ENCODE results near the gene ABHD16A.

DNA sequence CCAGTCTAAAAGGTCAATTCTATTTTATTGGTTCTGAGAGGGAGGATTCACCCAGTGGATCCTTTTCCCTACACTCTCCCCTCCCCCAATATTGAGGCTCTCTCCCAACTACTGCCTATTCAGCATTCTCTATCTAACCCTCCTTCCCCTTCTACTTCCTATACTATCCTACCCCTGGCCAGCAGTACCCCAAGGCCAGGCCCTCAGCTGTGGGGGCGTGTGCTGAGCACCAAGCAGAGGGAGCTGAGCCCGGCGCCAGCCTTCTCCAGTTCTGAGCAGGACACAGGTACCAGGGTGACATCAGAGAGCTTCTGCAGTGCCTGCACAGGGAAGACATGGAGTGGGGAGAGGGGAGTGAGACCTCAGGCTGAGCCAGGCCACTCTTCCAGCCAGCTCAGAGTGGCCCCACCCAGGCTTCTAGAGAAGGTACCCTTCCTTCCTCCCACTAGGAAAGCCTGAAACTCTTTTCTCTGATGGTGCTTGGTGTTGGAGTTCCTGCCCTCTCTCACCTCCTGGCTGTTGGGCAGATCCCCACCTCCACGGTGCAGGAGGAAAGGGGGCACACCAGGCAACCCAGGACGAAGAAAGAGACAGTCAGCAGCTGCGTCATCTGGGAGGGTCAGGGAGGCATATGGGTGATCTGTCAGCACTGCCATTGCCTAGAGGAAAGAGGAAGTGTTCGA lies 24.1 kb upstream of the ABHD16A start:
- TF ChIP-seq, protein P1, sequence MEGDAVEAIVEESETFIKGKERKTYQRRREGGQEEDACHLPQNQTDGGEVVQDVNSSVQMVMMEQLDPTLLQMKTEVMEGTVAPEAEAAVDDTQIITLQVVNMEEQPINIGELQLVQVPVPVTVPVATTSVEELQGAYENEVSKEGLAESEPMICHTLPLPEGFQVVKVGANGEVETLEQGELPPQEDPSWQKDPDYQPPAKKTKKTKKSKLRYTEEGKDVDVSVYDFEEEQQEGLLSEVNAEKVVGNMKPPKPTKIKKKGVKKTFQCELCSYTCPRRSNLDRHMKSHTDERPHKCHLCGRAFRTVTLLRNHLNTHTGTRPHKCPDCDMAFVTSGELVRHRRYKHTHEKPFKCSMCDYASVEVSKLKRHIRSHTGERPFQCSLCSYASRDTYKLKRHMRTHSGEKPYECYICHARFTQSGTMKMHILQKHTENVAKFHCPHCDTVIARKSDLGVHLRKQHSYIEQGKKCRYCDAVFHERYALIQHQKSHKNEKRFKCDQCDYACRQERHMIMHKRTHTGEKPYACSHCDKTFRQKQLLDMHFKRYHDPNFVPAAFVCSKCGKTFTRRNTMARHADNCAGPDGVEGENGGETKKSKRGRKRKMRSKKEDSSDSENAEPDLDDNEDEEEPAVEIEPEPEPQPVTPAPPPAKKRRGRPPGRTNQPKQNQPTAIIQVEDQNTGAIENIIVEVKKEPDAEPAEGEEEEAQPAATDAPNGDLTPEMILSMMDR (IDR thresholded peaks at IDR 0.05), result no peak
- TF ChIP-seq EP300 (IDR thresholded peaks at IDR 0.05), result no peak
